Prostate gland (tissue), 1 donor: Measurements from ENCODE around the gene SLF1.

Experiments used
- POLR2A ChIP-seq: fragments of 450-650 bp; IDR thresholded peaks from one replicate; pipeline ENCODE4 v1.6.1; 2016; ENCODE audit warnings: antibody characterized with exemption, mild to moderate bottlenecking
- POLR2AphosphoS5 ChIP-seq: sonication (generic); formaldehyde crosslinking; IDR thresholded peaks from one replicate; pipeline ENCODE4 v1.6.1; 2017; ENCODE audit warnings: antibody characterized with exemption

DNA sequence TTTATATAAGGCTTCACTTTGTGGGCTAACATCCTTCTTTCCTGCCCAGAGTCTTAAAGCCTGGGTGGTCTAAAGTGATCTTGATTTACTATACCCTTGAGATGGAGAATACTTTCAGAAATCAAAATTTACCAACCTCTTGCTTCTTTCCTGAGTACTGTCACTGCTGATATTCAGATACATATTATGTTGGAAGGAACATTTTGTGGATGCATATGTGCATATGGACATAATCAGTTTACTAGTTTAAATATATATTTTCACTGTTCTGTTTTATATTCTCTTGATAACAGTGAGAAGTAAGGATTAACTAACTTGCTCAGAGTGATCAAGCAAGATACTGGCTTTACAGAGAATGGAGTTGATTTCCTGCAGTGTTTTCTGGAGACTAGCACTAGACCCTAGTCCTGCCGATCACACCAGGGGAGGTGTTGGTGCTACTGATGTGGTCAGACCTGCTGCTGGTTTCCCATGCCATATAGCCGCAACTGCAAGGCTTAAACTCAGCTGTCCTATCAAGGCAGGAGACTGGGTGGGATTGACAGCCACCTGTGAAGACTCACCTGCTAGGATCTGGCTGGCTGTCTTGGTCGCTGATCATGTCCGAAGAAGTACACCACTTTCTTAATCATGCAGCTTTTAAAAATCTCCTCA lies 57.6 kb downstream of the SLF1 start:
- TF ChIP-seq POLR2AphosphoS5 (no peak), POLR2A (no peak)
